GM18519 (cell line): ENCODE results near the gene TMEM255B.
"Not testable (repeated sequence)": the region's sequence is repeated elsewhere in the genome, so short reads cannot be mapped to it uniquely, and the experiment has no call there.

ENCODE experiments used
- ATAC-seq: cut with Tn5 transposase; IDR thresholded peaks from one replicate; pipeline ENCODE4 v1.9.1; 2021; ENCODE audit warnings: mild to moderate bottlenecking, moderate library complexity; ENCODE audit not compliant: unreplicated experiment, low FRiP score

Gene TMEM255B

GRCh38 chr13:113783966-113784644 is 25.1 kb downstream of the TMEM255B start:
- ATAC-seq: no peak

GRCh38 chr13:113784645-113785024 is 25.6 kb downstream of the TMEM255B start:
- no peak for ATAC-seq

- ATAC-seq: no peak
Measured at GRCh38 chr13:113785051-113786010, 26.3 kb downstream of the TMEM255B start.

- no peak for ATAC-seq
Measured at GRCh38 chr13:113786262-113786841, 27.3 kb downstream of the TMEM255B start.

GRCh38 chr13:113787694-113788093 is 28.7 kb downstream of the TMEM255B start:
- no peak for ATAC-seq

- no peak for ATAC-seq
Measured at GRCh38 chr13:113788413-113789135, 29.5 kb downstream of the TMEM255B start.

- ATAC-seq: no peak
Measured at GRCh38 chr13:113789167-113789566, 30.1 kb downstream of the TMEM255B start.

- not testable (repeated sequence) for ATAC-seq
Measured at GRCh38 chr13:113789931-113790330, 30.9 kb downstream of the TMEM255B start.

- no peak for ATAC-seq
Measured at GRCh38 chr13:113791226-113791625, 32.2 kb downstream of the TMEM255B start.

GRCh38 chr13:113791761-113792160 is 32.7 kb downstream of the TMEM255B start:
- no peak for ATAC-seq

- ATAC-seq: no peak
Measured at GRCh38 chr13:113792236-113792770, 33.3 kb downstream of the TMEM255B start.

GRCh38 chr13:113792886-113793717 is 34.1 kb downstream of the TMEM255B start:
- no peak for ATAC-seq

GRCh38 chr13:113793718-113794085 is 34.7 kb downstream of the TMEM255B start:
- no peak for ATAC-seq

GRCh38 chr13:113794086-113794485 is 35.1 kb downstream of the TMEM255B start:
- ATAC-seq: no peak

GRCh38 chr13:113794764-113795173 is 35.7 kb downstream of the TMEM255B start:
- no peak for ATAC-seq

- ATAC-seq: not testable (repeated sequence)
Measured at GRCh38 chr13:113795362-113795761, 36.3 kb downstream of the TMEM255B start.

GRCh38 chr13:113796211-113796963 is 37.4 kb downstream of the TMEM255B start:
- ATAC-seq: no peak

GRCh38 chr13:113796964-113797676 is 38.1 kb downstream of the TMEM255B start:
- no peak for ATAC-seq
